Liver (tissue), 3 donors: Measurements from ENCODE around the gene P2RX3.

Experiments used
- CTCF ChIP-seq: fragments of 150-350 bp; IDR thresholded peaks from 2 replicates; pipeline ENCODE4 v1.5.1; 2017; ENCODE audit warnings: improper control_type of control experiment, low read depth, low read length; ENCODE audit not compliant: missing input control
- FOXA2 ChIP-seq: IDR thresholded peaks from 2 replicates; pipeline ENCODE4 v1.6.1; 2016; ENCODE audit warnings: antibody characterized with exemption
- GABPA ChIP-seq, 2 donors: IDR thresholded peaks in 1 of 2; conservative IDR thresholded peaks in 1 of 2; 2 replicates each; pipeline ENCODE4 v1.6.1; 2016; ENCODE audit warnings: antibody characterized with exemption in 2 of 2, mild to moderate bottlenecking in 1 of 2, moderate library complexity in 1 of 2
- JUND ChIP-seq, 2 donors: IDR thresholded peaks; 2 replicates each; pipeline ENCODE4 v1.6.1; 2016; ENCODE audit warnings: antibody characterized with exemption in 2 of 2
- MAX ChIP-seq: IDR thresholded peaks from 2 replicates; pipeline ENCODE4 v1.6.1; 2016; ENCODE audit warnings: antibody characterized with exemption
- RAD21 ChIP-seq, 2 donors: IDR thresholded peaks; 2 replicates each; pipeline ENCODE4 v1.6.1; 2016; ENCODE audit warnings: antibody characterized with exemption in 2 of 2, mild to moderate bottlenecking in 2 of 2
- REST ChIP-seq: IDR thresholded peaks from 2 replicates; pipeline ENCODE4 v1.6.1; 2016; ENCODE audit warnings: antibody characterized with exemption, mild to moderate bottlenecking
- RXRA ChIP-seq, 2 donors: IDR thresholded peaks; 2 replicates each; pipeline ENCODE4 v1.6.1; 2017 to 2018; ENCODE audit warnings: antibody characterized with exemption in 2 of 2, mild to moderate bottlenecking in 1 of 2
- SP1 ChIP-seq: IDR thresholded peaks from 2 replicates; pipeline ENCODE4 v1.6.1; 2018; ENCODE audit warnings: antibody characterized with exemption, mild to moderate bottlenecking
- YY1 ChIP-seq: IDR thresholded peaks from 2 replicates; pipeline ENCODE4 v1.6.1; 2016; ENCODE audit warnings: antibody characterized with exemption, mild to moderate bottlenecking
- ZBTB33 ChIP-seq: IDR thresholded peaks from 2 replicates; pipeline ENCODE4 v1.6.1; 2016; ENCODE audit warnings: antibody characterized with exemption
- donor health status: healthy.
- donor health status: healthy.

GRCh38 chr11:57408771-57409170, 70.6 kb downstream of the P2RX3 start:
- TF ChIP-seq CTCF (no peak), FOXA2 (no peak), GABPA (IDR thresholded peaks at IDR 0.05 in 1 of 2, conservative IDR thresholded peaks at IDR 0.05 in 1 of 2) (no peak), JUND (IDR thresholded peaks at IDR 0.05) (no peak), RXRA (IDR thresholded peaks at IDR 0.05) (no peak), YY1 (no peak), RAD21 (IDR thresholded peaks at IDR 0.05) (no peak), REST (no peak), MAX (no peak), ZBTB33 (no peak), SP1 (no peak)
